Adrenal gland (tissue), 12 donors: ENCODE measurements around the gene ARL13B. TPM values are rescaled to one million over a fixed set of nuclear protein-coding genes. Genes with fewer than 3 reads are reported as not detected.
"Not testable (repeated sequence)": the region's sequence is repeated elsewhere in the genome, so short reads cannot be mapped to it uniquely, and the experiment has no call there.

ENCODE experiments used
- DNase-seq, 7 donors: peaks; one replicate each; pipeline ENCODE4 v3.0.0-alpha.2; 2019 to 2020
- H3K27ac ChIP-seq, 5 donors: fragments of 200-600 bp; sonication (generic) in 4 of 5; 1 replicate in 3 of 5; 2 replicates in 2 of 5; pipeline versions ENCODE4 v1.5.1 to v1.8.0; 2016 to 2020; ENCODE audit warnings: mild to moderate bottlenecking in 1 of 5
- H3K27me3 ChIP-seq: fragments of 200-600 bp; 2 replicates; pipeline ENCODE4 v1.8.0; 2021
- H3K36me3 ChIP-seq, 2 donors: fragments of 200-600 bp; replicated peaks in 1 of 2; 1 replicate in 1 of 2; 2 replicates in 1 of 2; pipeline versions ENCODE4 v1.5.1 to v1.8.0; 2018 to 2022
- H3K4me1 ChIP-seq, 2 donors: fragments of 200-600 bp; replicated peaks in 1 of 2; 1 replicate in 1 of 2; 2 replicates in 1 of 2; pipeline versions ENCODE4 v1.5.1 to v1.8.0; 2018 to 2021
- H3K4me3 ChIP-seq, 4 donors: fragments of 200-600 bp; sonication (generic) in 3 of 4; one replicate each; pipeline ENCODE4 v1.5.1; 2016 to 2018
- H3K9me3 ChIP-seq, 3 donors: fragments of 200-600 bp; sonication (generic) in 1 of 3; replicated peaks in 1 of 3; 1 replicate in 2 of 3; 2 replicates in 1 of 3; pipeline versions ENCODE4 v1.5.1 to v1.8.0; 2016 to 2021
- CTCF ChIP-seq, 6 experiments: fragments of 450-650 bp in 4 of 6; fragments of 200-600 bp in 2 of 6; sonication (generic) in 1 of 6; IDR thresholded peaks; 1 replicate in 5 of 6; 2 replicates in 1 of 6; pipeline versions ENCODE4 v1.5.1 to v1.8.0; 2016 to 2021; ENCODE audit warnings: antibody characterized with exemption in 6 of 6, mild to moderate bottlenecking in 2 of 6, moderate library complexity in 1 of 6
- POLR2A ChIP-seq, 2 donors: fragments of 450-650 bp; IDR thresholded peaks; one replicate each; pipeline ENCODE4 v1.6.1; 2017; ENCODE audit warnings: antibody characterized with exemption in 2 of 2, mild to moderate bottlenecking in 2 of 2, moderate library complexity in 1 of 2
- WGBS, 4 donors: extraction: QIAGEN DNeasy Blood & Tissue Kit in 2 of 4; methylation state at CpG; one replicate each; pipeline versions ENCODE4 v1.1.5 to v1.1.7; 2013 to 2017; 5-methylcytosine and 5-hydroxymethylcytosine counted together
- intact Hi-C, 2 donors: fragments of 100-400 bp; cut with DNase I; formaldehyde crosslinking; loops; one replicate each; pipeline versions ENCODE4 v1.14.1 to v1.15.0; 2022 to 2023
- polyA plus RNA-seq, 3 donors: library from polyadenylated mRNA; stranded (reverse); fragments of 200-250 nt in 2 of 3; fragments of 350-450 nt in 1 of 3; fragmentation: Illumina TruSeq in 1 of 3; extraction: RNeasy Lipid Tissue Mini Kit (QIAGEN cat#74804) in 1 of 3; gene quantifications; one replicate each; pipeline ENCODE4 v1.2.3, GENCODE V29; 2013 to 2014
- total RNA-seq, 9 donors: library from RNA; depleted of rRNA in 4 of 9; stranded (reverse); fragments of >200 nt in 4 of 9; fragments of 120-200 nt in 1 of 9; fragmentation: NEBNext Ultra II Directional in 1 of 9; extraction: Animal tissue kit (Norgen Biotek cat#: 25700) in 1 of 9; gene quantifications; one replicate each; pipeline versions ENCODE4 v1.1.0 to v1.2.4, GENCODE V29; 2013 to 2023
- donor health status: healthy with polysubstance abuse.
- donor health status: Bipolar disorder and iron deficiency.
- donor health status: DM: yes; HTN: yes; CAD: no.
- donor health status: DM: no; HTN: no; CAD: no.
- donor health status: DM: no; HTN: no; CAD: no.
- donor health status: DM: yes; HTN: yes; CAD: no.

Gene ARL13B
- total and polyA plus RNA-seq, 12 donors: 3.2 to 7.7 (median 5.9) TPM

- DNase-seq: no peak
- H3K9me3 ChIP-seq: no peaks in the 10 kb centered on the region
- no peaks in the 10 kb centered on the region for H3K4me1 ChIP-seq
- no peak overlapping the region for H3K27ac ChIP-seq
- H3K36me3 ChIP-seq: no peaks in the 10 kb centered on the region
- H3K4me3 ChIP-seq: no peak overlapping the region
- intact Hi-C loops: no loop called here
- no peaks in the 10 kb centered on the region for H3K27me3 ChIP-seq
- TF ChIP-seq CTCF (IDR thresholded peaks at IDR 0.05): no peak
- 71 to 83% (median 78%) methylated on average over 3 of the region's 3 CpGs for WGBS, 4 donors
These were observed 17.2 kb upstream of the ARL13B start for GRCh38 chr3:93962798-93963197.

- intact Hi-C loops: not testable (repeated sequence)
These were observed 14.8 kb upstream of the ARL13B start for GRCh38 chr3:93965106-93965505.

GRCh38 chr3:93969443-93969842, 10.5 kb upstream of the ARL13B start:
- Histone ChIP-seq H3K27me3 (no peaks in the 10 kb centered on the region), H3K4me3 (no peak overlapping the region), H3K27ac (no peak overlapping the region), H3K4me1 (peaks cover 4 to 20% of the 10 kb centered on the region in 2 donors), H3K36me3 (no peaks in the 10 kb centered on the region), H3K9me3 (no peaks in the 10 kb centered on the region)
- no peak for DNase-seq
- 60 to 69% (median 66%) methylated on average over 3 of the region's 3 CpGs for WGBS, 4 donors
- TF ChIP-seq POLR2A (IDR thresholded peaks at IDR 0.05): no peak
- TF ChIP-seq CTCF (IDR thresholded peaks at IDR 0.05): no peak
- intact Hi-C loops: no loop called here

More at GRCh38 chr3:93965106-93965505, 14.8 kb upstream of the ARL13B start:
- WGBS, 4 donors: 94 to 96% (median 95%) methylated on average over 19 of the region's 19 CpGs
- not testable (repeated sequence) for H3K27me3 ChIP-seq, H3K4me3 ChIP-seq, DNase-seq, H3K4me1 ChIP-seq, H3K27ac ChIP-seq, H3K9me3 ChIP-seq, H3K36me3 ChIP-seq

GRCh38 chr3:93969997-93970396, 10.0 kb upstream of the ARL13B start:
- Histone ChIP-seq H3K9me3 (no peaks in the 10 kb centered on the region), H3K4me1 (peaks cover 4 to 21% of the 10 kb centered on the region in 2 donors), H3K27ac (no peak overlapping the region), H3K36me3 (no peaks in the 10 kb centered on the region), H3K27me3 (no peaks in the 10 kb centered on the region), H3K4me3 (no peak overlapping the region)
- DNase-seq: no peak
- intact Hi-C loops: no loop called here
- WGBS, 4 donors: 91 to 100% (median 98%) methylated on average over 1 of the region's 1 CpG
- TF ChIP-seq CTCF (IDR thresholded peaks at IDR 0.05): no peak
